ENCODE data around the gene EVC2.

- TF ChIP-seq CTCF (IDR thresholded peaks at IDR 0.05; ENCODE audit: insufficient read depth, low read length) (no peak), GABPA (IDR thresholded peaks at IDR 0.05; ENCODE audit: low read depth) (no peak), REST (IDR thresholded peaks at IDR 0.05; ENCODE audit: insufficient replicate concordance, low read depth) (peak; percentile 75), SPI1 (IDR thresholded peaks at IDR 0.05; ENCODE audit: borderline replicate concordance, low read depth) (no peak), POLR2AphosphoS5 (IDR thresholded peaks at IDR 0.05; ENCODE audit: low read depth) (no peak)
These were observed 118.9 kb downstream of the EVC2 start for GRCh38 chr4:5589495-5589894.

Measured in HL-60 (cell line).